A673 (cell line): ENCODE data around the gene HLA-DMA. TPM values are rescaled to one million over a fixed set of nuclear protein-coding genes. Genes with fewer than 3 reads are reported as not detected.

Experiments used
- BruUV-seq: library from RNA; stranded (reverse); fragments of 400-500 nt; replicated peaks from 2 replicates; lab custom pipeline; 2021; lab: Mats Ljungman, UMichigan
- CTCF ChIA-PET: fragments of 300-600 bp; sonication (Branson Sonifier 250); formaldehyde crosslinking; loops from one replicate; lab custom pipeline; 2022; ENCODE audit warnings: antibody characterized with exemption; lab: Charles Lee
- POLR2A ChIA-PET: fragments of 300-600 bp; sonication (Branson Sonifier 250); formaldehyde crosslinking; loops from one replicate; lab custom pipeline; 2022; ENCODE audit warnings: antibody characterized with exemption; ENCODE audit not compliant: low non-redundant PET; lab: Charles Lee
- DNase-seq: peaks from one replicate; pipeline ENCODE4 v3.0.0-alpha.2; 2015; ENCODE audit warnings: low spot score
- H3K27ac ChIP-seq: fragments of 200-600 bp; sonication (generic); 2 replicates; pipeline ENCODE4 v1.5.1; 2016; ENCODE audit warnings: mixed run types, low read depth, mild to moderate bottlenecking, mixed read lengths, antibody characterized with exemption, low read length; ENCODE audit not compliant: poor library complexity, severe bottlenecking
- H3K27me3 ChIP-seq: fragments of 200-600 bp; sonication (generic); replicated peaks from 2 replicates; pipeline ENCODE4 v1.6.1; 2017; ENCODE audit warnings: mixed run types, low read depth, mild to moderate bottlenecking, mixed read lengths, antibody characterized with exemption, low read length; ENCODE audit not compliant: insufficient read depth, poor library complexity
- H3K36me3 ChIP-seq: fragments of 200-600 bp; sonication (generic); 2 replicates; pipeline ENCODE4 v1.6.1; 2016; ENCODE audit warnings: mixed run types, mild to moderate bottlenecking, mixed read lengths, antibody characterized with exemption, low read length; ENCODE audit not compliant: insufficient read depth, poor library complexity, severe bottlenecking
- H3K4me1 ChIP-seq: fragments of 200-600 bp; sonication (generic); 2 replicates; pipeline ENCODE4 v1.6.1; 2017; ENCODE audit warnings: mixed run types, mild to moderate bottlenecking, mixed read lengths, antibody characterized with exemption, low read length; ENCODE audit not compliant: insufficient read depth, poor library complexity, severe bottlenecking
- H3K4me3 ChIP-seq: fragments of 200-600 bp; sonication (generic); 2 replicates; pipeline ENCODE4 v1.5.1; 2016; ENCODE audit warnings: low read depth, mixed run types, mild to moderate bottlenecking, mixed read lengths, low read length; ENCODE audit not compliant: poor library complexity, severe bottlenecking
- H3K9me3 ChIP-seq: fragments of 200-600 bp; sonication (generic); 2 replicates; pipeline ENCODE4 v1.6.1; 2016; ENCODE audit warnings: mixed run types, low read depth, mild to moderate bottlenecking, mixed read lengths, antibody characterized with exemption, low read length; ENCODE audit not compliant: poor library complexity, severe bottlenecking
- EZH2 ChIP-seq: fragments of 200-600 bp; sonication (generic); IDR thresholded peaks from 2 replicates; pipeline ENCODE4 v1.6.1; 2017; ENCODE audit warnings: borderline replicate concordance, low read depth, mild to moderate bottlenecking, mixed read lengths, antibody characterized with exemption, low read length; ENCODE audit not compliant: poor library complexity, severe bottlenecking
- intact Hi-C: fragments of 100-400 bp; cut with micrococcal nuclease; formaldehyde crosslinking; loops from one replicate; pipeline ENCODE4 v1.10.0; 2022; ENCODE audit not compliant: unreplicated experiment
- total RNA-seq: library from RNA; stranded (reverse); gene quantifications from 2 replicates; pipeline ENCODE4 v1.2.3, GENCODE V29; 2021
- TF ChIP-seq, protein P1 (sequence below): fragments of 300-800, 200-600 bp; sonication (generic); conservative IDR thresholded peaks from 2 replicates; pipeline ENCODE4 v1.5.1; 2017; ENCODE audit warnings: low read depth, mild to moderate bottlenecking, antibody characterized with exemption, low read length, moderate library complexity, mixed read lengths

The HLA-DMA gene
- total RNA-seq, 1 experiment from 2014 or later = 1.4 TPM

DNA sequence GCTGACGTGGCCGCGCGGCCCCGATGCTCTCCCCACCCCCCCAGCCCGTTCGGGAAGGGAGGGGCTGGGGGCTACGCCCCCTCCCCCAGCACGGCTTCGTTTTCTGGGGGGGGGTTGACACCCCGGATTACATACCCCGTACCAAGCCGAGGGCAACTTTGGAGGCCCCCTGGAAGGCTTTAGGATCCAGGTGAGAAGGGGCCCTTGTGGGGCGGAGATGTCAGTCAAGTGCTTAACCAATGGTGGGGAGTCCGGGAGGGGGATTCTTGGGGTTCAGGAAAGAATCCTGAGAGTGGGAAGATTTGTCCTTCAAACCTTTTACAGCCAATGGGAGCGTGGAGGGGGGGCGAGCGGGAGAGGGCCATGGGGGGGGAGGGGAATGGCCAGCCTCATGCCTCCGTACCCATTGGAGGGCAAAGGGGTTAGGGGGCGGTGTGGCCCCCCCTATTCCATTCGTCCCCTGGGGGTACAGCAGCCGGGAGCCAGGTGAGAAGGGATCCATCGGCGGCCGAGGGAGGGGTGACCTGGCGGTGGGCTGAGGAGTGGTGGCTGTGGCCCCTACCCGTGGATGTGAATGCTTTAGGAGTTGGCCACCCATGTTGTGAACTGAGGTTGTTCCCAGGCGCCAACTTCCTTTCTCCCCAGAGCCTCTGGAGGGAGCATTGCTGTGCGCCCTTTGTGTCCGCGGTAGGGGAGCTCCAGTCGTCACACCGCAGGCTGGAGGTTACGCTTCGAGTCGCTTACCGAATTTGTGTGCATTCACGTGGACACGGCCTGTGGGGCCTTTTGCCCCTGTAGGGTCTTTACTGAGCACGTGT, 16.2 kb upstream of the HLA-DMA start:
- BruUV-seq = no TSS peak
- H3K4me3 ChIP-seq = peak overlapping the region; percentile 94
- peaks cover 18% of the 10 kb centered on the region for H3K4me1 ChIP-seq
- ChIA-PET POLR2A (interaction anchor here (0.6 to 0.8 kb wide), 2 partner anchors 131 to 142 kb away, joined by 3 to 4 read pairs; no protein-coding TSS in a partner anchor), CTCF (interaction anchor here (0.6 to 1.1 kb wide), 2 partner anchors 36 kb away, joined by 3 to 4 read pairs; no protein-coding TSS in a partner anchor)
- TF ChIP-seq, protein P1, sequence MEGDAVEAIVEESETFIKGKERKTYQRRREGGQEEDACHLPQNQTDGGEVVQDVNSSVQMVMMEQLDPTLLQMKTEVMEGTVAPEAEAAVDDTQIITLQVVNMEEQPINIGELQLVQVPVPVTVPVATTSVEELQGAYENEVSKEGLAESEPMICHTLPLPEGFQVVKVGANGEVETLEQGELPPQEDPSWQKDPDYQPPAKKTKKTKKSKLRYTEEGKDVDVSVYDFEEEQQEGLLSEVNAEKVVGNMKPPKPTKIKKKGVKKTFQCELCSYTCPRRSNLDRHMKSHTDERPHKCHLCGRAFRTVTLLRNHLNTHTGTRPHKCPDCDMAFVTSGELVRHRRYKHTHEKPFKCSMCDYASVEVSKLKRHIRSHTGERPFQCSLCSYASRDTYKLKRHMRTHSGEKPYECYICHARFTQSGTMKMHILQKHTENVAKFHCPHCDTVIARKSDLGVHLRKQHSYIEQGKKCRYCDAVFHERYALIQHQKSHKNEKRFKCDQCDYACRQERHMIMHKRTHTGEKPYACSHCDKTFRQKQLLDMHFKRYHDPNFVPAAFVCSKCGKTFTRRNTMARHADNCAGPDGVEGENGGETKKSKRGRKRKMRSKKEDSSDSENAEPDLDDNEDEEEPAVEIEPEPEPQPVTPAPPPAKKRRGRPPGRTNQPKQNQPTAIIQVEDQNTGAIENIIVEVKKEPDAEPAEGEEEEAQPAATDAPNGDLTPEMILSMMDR = 0 out of 2 replicates have a peak, but pooled peaks have one; percentile 17
- TF ChIP-seq EZH2 = no peak
- H3K27me3 ChIP-seq = no peaks in the 10 kb centered on the region
- peak overlapping the region; percentile 100 for H3K27ac ChIP-seq
- H3K9me3 ChIP-seq = no peaks in the 10 kb centered on the region
- intact Hi-C loops = no loop called here
- peak; percentile 89 for DNase-seq
- H3K36me3 ChIP-seq = peaks cover 20% of the 10 kb centered on the region

DNA sequence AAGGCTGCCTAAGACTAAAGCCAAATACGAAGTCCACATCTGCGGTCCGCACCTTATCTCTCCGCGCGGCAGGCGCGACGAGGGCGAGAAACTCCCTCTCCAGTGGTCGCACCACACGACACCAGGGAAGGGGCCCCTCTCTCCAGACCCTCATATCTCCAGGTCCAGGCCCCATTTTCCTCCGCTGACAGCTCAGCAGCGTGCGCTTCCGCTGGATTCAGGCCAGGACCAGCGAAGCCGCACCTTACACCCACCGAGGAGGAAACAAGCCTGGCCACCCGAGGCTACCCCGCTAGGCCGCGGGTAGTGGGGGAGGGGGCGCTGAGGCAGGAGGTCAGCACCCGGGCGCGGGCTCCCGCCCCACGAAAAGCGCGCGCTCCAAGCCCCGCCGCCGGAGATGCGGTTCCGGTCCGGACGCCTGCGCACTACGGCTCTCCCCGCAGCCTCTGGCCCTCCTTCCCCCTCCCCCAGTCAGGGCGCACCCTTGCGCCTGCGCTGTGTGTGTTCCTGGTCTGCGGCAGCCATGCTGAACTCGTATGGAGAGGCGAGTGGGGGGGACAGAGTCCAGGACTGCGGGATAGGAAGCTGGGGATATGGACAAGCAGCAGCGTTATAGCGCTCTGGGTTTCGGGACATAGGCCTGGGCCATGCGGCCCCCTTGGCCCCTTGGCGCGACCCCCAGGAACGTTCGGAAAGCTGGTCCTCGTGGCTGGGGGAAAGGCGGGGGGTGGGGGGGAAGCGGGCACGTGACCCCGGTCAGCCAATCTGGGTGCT, 15.4 kb upstream of the HLA-DMA start, which contains the start of gene BRD2:
BRD2 (plus strand) TSS at position 502 of the 774 bp plus-strand sequence. CDS start 4,305 bp downstream, outside the sequence.
- ChIA-PET CTCF (interaction anchor here (1.1 kb wide), 1 partner anchor 35 kb away, joined by 3 read pairs; no protein-coding TSS in a partner anchor), POLR2A (interaction anchor here (0.8 kb wide), 1 partner anchor 130 kb away, joined by 3 read pairs; no protein-coding TSS in a partner anchor)
- no peaks in the 10 kb centered on the region for H3K9me3 ChIP-seq
- TF ChIP-seq EZH2 = no peak
- TF ChIP-seq, protein P1 = no peak
- no peaks in the 10 kb centered on the region for H3K27me3 ChIP-seq
- BruUV-seq = TSS peak; percentile 37
- peak within 1 kb of the TSS; percentile 100 for H3K27ac ChIP-seq
- peak; percentile 98 for DNase-seq
- H3K36me3 ChIP-seq = peaks cover 12% of the 10 kb centered on the region
- intact Hi-C loops = no loop called here
- H3K4me1 ChIP-seq = peaks cover 18% of the 10 kb centered on the region
- peak within 1 kb of the TSS; percentile 94 for H3K4me3 ChIP-seq
